HG03378 (cell line): ENCODE measurements around the gene ATP2A3.

ENCODE experiments used
- ATAC-seq: cut with Tn5 transposase; IDR thresholded peaks from one replicate; pipeline ENCODE4 v1.9.1; 2021; ENCODE audit warnings: mild to moderate bottlenecking, moderate library complexity; ENCODE audit not compliant: unreplicated experiment

ATP2A3 gene

DNA sequence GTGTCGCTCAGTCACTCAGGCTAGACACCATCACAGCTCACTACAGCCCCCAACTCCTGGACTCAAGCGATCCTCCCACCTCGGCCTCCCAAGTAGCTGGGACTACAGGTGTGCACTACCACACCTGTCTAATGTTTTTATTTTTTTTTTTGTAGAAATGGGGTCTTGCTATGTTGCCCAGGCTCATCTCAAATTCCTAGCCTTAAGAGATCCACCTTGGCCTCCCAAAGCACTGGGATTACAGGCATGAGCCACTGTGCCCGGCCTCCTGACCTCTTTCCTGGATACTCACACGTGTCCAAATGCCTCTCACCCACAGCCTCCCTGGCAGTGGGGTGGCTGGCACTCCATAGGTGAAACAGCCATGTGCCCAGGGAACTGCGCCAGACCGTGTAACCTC is 88.9 kb downstream of the ATP2A3 start:
- no peak for ATAC-seq
